ENCODE results near the gene SPATA32.

GRCh38 chr17:45267436-45268055, 5.7 kb upstream of the SPATA32 start:
- TF ChIP-seq, protein P1, sequence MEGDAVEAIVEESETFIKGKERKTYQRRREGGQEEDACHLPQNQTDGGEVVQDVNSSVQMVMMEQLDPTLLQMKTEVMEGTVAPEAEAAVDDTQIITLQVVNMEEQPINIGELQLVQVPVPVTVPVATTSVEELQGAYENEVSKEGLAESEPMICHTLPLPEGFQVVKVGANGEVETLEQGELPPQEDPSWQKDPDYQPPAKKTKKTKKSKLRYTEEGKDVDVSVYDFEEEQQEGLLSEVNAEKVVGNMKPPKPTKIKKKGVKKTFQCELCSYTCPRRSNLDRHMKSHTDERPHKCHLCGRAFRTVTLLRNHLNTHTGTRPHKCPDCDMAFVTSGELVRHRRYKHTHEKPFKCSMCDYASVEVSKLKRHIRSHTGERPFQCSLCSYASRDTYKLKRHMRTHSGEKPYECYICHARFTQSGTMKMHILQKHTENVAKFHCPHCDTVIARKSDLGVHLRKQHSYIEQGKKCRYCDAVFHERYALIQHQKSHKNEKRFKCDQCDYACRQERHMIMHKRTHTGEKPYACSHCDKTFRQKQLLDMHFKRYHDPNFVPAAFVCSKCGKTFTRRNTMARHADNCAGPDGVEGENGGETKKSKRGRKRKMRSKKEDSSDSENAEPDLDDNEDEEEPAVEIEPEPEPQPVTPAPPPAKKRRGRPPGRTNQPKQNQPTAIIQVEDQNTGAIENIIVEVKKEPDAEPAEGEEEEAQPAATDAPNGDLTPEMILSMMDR (IDR thresholded peaks at IDR 0.05) = no peak
- no peak for TF ChIP-seq EZH2phosphoT487 (IDR thresholded peaks at IDR 0.05)
